Tongue (tissue), 2 donors: ENCODE data around the gene LILRB3. TPM values are rescaled to one million over a fixed set of nuclear protein-coding genes. Genes with fewer than 3 reads are reported as not detected.
"Not testable (repeated sequence)": the region's sequence is repeated elsewhere in the genome, so short reads cannot be mapped to it uniquely, and the experiment has no call there.

ENCODE experiments used
- DNase-seq: peaks from one replicate; pipeline ENCODE4 v3.0.0-alpha.2; 2015
- total RNA-seq: library from RNA; depleted of rRNA; stranded (reverse); fragments of >200 nt; gene quantifications from one replicate; pipeline ENCODE4 v1.2.3, GENCODE V29; 2014

The LILRB3 gene
- 3.0 TPM for total RNA-seq

GRCh38 chr19:54222474-54223276, at the start of gene LILRB3:
LILRB3 (minus strand) TSS chr19:54223007; CDS start chr19:54222976, 31 bp downstream.
- DNase-seq = not testable (repeated sequence)

- DNase-seq = not testable (repeated sequence)
These were observed 49.4 kb upstream of the LILRB3 start for GRCh38 chr19:54272181-54272580.

GRCh38 chr19:54271587-54271986, 48.8 kb upstream of the LILRB3 start:
- DNase-seq = not testable (repeated sequence)

GRCh38 chr19:54271106-54271505, 48.3 kb upstream of the LILRB3 start:
- DNase-seq = no peak

- no peak for DNase-seq
These were observed 46.1 kb upstream of the LILRB3 start for GRCh38 chr19:54268936-54269335.

- peak; percentile 74 for DNase-seq
These were observed 43.3 kb upstream of the LILRB3 start for GRCh38 chr19:54266133-54266532.

GRCh38 chr19:54262470-54262869, 39.7 kb upstream of the LILRB3 start:
- no peak for DNase-seq

- no peak for DNase-seq
These were observed 39.3 kb upstream of the LILRB3 start for GRCh38 chr19:54262066-54262465.

- DNase-seq = no peak
These were observed 34.3 kb upstream of the LILRB3 start, which contains the start of gene LILRB5 for GRCh38 chr19:54257116-54257480. LILRB5 (minus strand) TSS chr19:54257273; CDS start chr19:54257193, 80 bp downstream.

- DNase-seq = no peak
These were observed 33.7 kb upstream of the LILRB3 start for GRCh38 chr19:54256250-54257115.

GRCh38 chr19:54255105-54255775, 32.4 kb upstream of the LILRB3 start:
- DNase-seq = no peak

GRCh38 chr19:54254195-54254906, 31.5 kb upstream of the LILRB3 start:
- DNase-seq = no peak

- no peak for DNase-seq
These were observed 30.8 kb upstream of the LILRB3 start for GRCh38 chr19:54253331-54254194.

- DNase-seq = no peak
These were observed 30.0 kb upstream of the LILRB3 start for GRCh38 chr19:54252845-54253244.

GRCh38 chr19:54252243-54252642, 29.4 kb upstream of the LILRB3 start:
- DNase-seq = no peak

- DNase-seq = peak; percentile 14
These were observed 25.3 kb upstream of the LILRB3 start for GRCh38 chr19:54248016-54248601.

- DNase-seq = no peak
These were observed 24.5 kb upstream of the LILRB3 start for GRCh38 chr19:54247106-54247930.

GRCh38 chr19:54245936-54246335, 23.1 kb upstream of the LILRB3 start:
- DNase-seq = no peak

- not testable (repeated sequence) for DNase-seq
These were observed 21.0 kb upstream of the LILRB3 start for GRCh38 chr19:54243809-54244208.

- not testable (repeated sequence) for DNase-seq
These were observed 19.8 kb upstream of the LILRB3 start, which contains the start of gene LILRA6 for GRCh38 chr19:54242646-54243045. LILRA6 (minus strand) TSS chr19:54242790.
